NCI-H2171 (cell line): ENCODE data around the gene GIPC2.
"Not testable (repeated sequence)": the region's sequence is repeated elsewhere in the genome, so short reads cannot be mapped to it uniquely, and the experiment has no call there.

ENCODE experiments used
- DNase-seq: peaks from one replicate; lab custom pipeline; 2025; lab: John Stamatoyannopoulos, UW

The GIPC2 gene

DNA sequence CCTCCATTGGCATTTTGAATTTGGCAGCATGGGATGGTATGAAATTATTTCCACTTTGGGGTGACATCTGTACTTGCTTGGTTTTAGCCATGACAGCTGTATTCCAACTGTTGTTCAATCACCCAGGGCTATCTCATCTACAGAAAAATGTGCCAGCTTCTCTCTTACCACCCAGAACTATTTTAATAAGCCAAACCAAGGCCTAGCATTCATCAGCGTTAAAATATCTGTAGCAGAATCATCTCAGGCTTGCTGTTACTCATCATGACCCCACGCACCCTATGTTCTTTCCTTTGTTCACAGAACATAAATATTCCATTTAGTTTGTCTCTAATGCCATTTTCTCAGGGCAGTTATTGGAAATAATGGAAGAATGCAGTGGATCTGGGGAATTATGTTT lies 49.8 kb downstream of the GIPC2 start:
- DNase-seq: no peak

DNA sequence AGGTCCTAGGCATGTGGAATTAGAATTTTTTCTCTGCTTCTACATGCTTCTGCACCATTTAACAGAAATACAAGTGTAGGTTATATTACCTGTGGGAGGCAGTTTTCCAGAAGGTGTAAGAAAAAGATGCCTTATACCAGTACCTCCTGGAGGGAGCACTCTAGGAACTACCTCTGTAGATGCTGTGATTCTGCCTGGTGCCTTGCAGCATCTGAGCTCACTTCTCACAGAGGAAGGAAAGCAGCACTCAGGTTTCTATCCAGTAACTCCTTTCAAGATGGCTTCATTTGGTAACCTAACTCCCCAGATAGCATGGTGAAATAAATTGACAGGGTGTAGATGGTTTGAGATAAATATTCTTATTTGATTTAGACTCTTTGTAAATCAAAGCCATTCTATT lies 50.3 kb downstream of the GIPC2 start:
- no peak for DNase-seq

DNA sequence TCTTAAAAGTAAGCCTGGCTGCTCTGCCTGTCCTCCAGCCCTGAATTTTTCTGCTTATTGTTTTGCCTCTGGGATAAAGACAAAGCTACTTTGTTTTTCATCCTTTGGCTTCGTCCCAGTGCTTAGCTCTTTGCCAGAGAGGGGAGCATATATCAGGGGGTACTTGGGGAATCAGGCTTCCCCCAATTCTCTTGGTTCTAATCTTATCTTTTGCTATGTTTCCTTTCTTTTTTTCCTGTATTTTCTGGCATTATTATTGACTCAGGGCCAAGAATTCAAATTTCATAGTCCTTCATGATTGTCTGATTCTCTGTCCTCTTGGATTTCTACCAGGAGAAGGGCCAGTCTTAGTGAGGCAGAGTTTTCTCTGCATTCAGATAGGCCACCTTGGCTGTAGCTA lies 51.2 kb downstream of the GIPC2 start:
- DNase-seq: no peak

DNA sequence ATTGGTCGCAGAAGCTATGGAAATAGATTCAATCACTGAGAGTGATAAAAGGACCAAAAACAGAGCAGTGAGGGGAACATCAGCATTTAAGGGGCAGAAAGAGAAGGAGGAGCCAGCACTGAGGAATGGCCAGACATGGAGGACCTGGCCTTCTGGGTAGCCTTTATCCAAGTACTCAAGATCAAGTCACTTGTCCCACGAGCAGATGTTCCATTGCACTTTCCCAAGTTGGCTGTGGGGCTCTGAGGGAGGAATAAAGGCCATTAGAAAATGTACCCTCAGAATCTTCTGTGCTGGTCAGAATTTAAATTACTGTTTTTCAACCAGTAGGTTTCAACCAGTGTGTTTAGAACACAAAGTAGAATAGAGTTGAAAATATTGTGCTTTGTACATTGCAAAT lies 55.3 kb downstream of the GIPC2 start:
- DNase-seq: no peak

DNA sequence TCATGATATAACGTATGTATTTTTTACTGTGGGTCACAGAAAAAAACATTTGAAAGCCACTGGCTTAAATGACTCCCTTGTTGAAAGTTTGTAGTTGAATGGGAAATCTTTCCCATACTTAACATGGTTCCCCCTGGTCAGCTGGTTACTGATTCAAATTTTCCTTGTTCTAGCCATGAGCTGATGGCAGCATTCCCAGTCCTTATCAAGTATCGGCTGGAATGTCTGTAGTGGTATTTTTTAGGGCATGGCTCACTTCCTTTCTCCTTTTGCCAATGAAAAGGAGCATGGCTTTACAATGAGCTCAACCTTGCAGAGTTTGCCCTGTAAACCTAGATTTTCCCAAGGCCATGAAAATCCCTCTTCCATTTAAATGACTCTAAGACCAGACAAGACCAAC lies 55.7 kb downstream of the GIPC2 start:
- DNase-seq: no peak

DNA sequence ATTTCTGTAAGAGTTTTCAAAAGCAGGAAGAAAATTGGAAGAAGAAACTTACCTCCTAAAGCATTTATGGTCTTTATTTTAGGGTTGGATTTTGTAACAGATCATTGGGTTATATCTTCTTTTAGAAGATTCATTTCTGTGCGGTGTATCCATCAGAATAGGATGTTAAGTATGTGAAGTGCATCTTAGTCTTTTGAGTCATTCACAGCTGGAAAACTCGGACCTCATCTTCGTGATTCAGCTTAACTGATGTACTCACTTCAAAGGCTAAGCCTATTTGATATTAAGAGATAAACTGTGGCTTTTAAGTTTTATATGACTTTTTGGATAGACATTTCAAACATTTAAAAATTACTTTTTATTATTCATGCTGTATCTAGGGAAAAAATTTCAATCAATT lies 56.3 kb downstream of the GIPC2 start:
- no peak for DNase-seq

DNA sequence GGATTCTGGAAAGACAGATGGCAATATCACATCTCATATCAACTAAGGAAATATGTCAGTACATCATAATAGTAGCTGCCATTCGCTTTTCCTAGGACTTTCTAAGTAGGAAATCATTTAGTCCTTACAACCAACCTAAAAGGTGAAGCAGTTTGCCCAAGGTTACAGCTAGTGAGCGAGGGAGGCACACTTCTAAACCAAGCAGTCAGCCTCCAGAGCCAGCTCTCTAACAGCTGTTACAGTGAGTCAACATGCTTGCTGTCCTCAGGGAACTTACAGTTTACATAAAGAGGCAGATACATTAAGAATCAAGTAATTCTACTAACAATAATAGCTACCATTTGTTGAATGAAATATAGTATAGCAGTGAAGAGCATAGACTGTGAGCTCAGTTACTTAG lies 57.1 kb downstream of the GIPC2 start:
- DNase-seq: no peak

DNA sequence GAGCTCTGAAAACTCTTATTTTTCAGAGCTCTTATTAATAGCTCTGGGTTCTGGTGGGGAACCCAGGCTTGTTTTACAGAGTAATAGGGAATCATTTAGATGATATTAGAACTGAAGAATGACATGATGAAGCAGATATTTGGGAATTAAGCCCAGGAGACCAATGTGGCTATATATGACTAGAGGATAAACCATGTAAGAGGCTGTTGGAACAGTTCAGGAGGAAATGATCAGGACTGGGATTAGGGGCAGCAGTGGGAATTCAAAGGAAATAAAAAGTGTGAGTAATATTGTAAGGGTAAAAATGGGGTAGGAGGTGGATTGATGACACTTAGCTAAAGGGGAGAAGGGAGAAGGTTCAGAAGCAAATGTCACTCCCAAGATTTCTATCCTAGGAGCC lies 58.6 kb downstream of the GIPC2 start:
- no peak for DNase-seq

DNA sequence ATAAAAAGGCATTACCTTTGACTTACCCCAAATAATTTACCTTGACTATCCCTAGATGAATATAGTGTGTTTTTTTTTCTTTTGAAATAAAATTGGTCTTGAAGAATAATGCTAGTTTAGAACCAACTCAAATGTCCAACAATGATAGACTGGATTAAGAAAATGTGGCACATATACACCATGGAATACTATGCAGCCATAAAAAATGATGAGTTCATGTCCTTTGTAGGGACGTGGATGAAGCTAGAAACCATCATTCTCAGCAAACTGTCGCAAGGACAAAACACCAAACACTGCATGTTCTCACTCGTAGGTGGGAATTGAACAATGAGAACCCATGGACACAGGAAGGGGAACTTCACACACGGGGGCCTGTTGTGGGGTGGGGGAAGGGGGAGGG lies 63.9 kb downstream of the GIPC2 start:
- not testable (repeated sequence) for DNase-seq

DNA sequence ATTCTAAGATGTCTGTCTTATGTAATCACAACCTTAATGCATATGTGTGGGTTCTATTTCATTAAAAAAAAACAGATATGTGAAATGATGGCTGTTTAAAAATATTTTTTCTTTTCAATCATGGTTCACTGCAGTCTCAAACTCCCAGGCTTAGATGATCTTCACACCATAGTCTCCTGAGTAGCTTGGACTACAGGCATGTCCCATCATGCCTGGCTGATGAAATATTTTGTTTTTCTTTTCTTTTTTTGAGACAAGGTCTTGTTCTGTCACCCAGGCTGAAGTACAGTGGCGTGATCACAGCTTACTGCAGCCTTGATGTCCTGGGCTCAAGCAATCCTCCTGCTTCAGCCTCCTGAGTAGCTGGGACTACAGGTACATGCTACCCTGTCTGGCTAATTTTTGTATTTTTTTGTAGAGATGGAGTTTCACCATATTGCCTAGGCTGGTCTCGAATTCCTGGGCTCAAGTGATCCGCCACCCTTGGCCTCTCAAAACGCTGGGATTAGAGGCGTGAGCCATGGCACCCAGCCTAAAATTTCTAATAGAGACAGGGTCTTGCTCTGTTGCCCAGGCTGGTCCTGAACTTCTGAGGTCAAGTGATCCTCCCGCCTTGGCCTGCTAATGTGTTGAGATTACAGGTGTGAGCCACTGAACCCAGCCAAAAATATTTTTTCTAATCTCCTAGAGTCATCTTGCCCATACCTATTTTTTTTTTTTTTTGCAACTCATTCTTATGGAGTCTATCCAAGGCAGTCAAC lies 67.6 kb downstream of the GIPC2 start:
- DNase-seq: no peak

DNA sequence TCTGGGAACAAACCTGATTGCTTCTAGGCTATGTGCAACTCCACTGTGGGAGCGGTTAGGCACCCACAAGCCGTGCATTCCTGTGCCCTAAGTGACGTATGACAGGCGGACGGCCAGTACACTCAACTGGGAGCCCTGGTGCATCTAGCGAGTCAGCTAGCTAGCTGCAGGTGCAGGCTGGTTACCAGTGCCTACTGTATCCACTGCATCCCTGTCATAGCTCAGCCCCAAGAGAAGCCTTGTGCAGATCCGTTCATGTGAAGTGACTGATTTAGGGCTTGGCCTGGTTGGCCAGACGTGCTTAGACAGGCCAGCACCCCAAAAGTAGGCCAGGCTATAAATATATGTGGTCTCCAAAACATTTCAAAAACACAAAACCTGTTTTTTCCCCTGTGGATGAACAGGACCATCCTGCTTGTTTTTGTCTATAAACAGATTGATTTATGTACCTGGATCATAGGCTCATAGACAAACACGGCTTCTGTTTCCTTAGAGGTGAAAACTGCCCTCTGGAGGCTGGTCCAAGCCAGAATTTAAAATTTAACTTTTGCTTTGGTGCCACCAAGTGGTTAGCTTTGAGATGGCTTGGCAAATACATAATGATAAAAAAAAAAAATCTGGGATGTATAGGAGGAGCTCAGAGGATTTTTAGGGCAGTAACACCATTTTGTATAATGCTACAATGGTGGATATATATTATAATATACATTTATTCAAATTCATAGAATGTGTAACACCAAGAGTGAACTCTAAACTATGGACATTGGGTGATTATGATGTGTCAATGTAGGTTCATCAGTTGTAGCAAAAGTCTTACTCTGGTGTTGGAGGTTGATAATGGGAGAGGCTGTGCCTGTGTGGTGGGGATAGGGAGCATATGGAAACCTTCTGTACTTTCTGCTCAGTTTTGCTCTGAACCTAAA lies 68.5 kb downstream of the GIPC2 start:
- DNase-seq: peak; percentile 69

DNA sequence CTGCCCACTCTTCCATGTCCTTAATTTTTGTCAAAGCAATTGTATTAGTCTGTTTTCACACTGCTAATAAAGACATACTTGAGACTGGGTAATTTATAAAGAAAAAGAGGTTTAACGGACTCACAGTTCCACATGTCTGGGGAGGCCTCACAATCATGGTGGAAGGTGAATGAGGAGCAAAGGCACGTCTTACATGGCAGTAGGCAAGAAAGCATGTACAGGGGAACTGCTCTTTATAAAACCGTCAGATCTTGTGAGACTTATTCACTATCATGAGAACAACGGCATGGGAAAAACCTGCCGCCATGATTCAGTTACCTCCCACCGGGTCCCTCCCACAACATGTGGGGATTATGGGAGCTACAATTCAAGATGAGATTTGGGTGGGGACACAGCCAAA lies 74.7 kb downstream of the GIPC2 start:
- DNase-seq: not testable (repeated sequence)

DNA sequence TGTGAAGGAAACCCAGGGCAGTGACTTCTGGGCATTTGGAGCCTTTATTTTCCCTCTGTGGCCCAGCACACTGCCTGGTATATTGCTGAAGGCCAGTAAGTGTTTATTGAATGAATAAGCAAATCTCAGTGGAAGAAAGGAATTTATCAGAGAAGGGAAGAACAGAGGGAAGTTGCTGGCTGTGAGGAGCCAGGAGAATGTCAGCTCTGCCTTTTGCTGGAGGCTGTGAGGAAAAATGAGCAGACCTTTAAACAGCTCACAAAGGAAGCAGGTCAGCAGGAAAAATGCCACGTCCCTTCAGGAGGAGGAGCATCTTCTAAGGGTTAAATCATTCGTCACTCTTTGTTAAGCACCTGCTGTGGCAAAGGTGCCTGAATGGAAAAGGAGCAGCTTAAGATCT lies 75.9 kb downstream of the GIPC2 start:
- DNase-seq: no peak

DNA sequence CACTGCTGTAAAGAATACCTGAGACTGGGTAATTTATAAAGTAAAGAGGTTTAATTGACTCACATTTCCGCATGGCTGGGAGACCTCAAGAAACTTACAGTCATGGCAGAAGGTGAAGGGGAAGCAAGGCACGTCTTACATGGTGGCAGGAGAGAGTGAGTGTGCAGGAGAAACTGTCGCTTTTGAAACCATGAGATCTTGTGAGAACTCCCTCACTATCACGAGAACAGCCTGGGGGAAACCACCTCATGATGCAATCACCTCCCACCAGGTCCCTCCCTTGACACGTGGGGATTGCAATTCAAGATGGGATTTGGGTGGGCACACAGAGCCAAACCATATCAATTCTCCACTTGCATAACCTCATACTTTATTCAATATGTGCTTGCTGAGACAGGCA lies 76.6 kb downstream of the GIPC2 start:
- DNase-seq: no peak

DNA sequence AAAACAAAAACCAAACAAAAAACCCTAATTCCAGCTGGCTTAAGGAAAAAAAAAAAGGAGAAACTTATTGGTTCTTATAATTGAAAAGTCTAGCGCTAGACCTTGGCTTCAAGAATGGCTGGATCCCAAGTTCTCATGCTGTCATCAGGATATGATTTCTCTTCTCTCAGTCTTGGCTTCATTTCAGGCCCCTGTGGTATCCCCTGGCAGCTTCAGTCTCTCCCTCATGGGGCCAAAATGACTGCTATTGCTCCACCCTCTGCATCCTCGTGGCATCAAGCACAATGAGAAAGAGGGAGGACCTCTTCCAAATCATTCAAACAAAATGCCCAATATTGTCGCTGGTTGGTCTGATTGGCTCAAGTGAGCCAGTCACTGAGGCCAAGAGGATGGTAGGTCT lies 80.7 kb downstream of the GIPC2 start:
- DNase-seq: no peak

DNA sequence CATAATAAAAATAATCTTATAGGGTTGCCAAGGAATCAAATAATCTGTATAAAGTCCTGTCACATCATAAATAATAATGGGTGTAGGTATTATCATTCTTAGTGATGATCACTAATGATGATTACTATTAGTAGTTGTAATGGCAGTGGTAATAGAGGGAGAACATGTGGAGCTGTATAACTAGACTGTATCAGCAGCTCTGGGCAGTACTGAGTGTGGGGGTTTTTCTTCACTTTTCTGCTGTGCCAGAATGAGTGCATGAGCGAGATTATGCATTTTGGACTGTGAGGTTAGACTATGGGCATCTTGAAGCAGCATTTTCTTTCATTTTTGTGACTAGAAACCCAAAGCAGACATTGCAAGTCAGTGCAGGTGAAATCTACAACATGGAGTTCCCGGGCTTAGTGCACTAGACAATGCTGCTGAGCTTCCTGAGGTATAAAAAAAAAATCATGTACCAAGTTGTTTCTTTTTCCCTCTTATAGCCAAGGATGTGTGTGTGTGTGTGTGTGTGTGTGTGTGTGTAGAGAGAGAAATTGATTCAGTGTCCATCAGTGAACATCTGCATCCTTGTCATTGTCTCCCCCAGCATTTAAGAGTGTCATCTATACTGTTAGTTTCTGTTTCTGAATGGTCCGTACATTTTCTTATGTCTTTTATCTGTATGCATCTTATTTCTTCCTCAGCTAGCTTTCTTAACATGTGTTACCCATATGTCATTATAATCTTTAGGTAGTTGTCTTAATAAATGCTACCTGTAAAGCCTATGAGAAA lies 86.6 kb downstream of the GIPC2 start:
- DNase-seq: no peak

DNA sequence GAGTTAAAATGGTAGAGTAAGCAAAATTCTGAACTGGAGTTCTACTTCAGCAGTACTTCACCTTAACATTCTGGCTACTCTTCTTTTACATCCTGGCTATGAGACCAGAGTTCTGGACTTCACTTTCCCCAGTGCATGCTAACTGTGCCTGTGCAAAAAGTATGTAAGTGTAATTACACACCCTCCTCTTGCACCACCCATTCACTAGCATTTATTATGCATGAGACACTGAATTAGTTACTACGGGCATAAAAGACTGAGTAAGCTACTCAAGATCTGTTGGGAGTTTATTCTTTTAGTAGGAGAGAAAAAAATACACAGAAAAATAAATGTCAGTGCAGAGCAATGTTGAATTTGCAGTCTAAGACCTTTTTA lies 87.2 kb downstream of the GIPC2 start:
- no peak for DNase-seq

DNA sequence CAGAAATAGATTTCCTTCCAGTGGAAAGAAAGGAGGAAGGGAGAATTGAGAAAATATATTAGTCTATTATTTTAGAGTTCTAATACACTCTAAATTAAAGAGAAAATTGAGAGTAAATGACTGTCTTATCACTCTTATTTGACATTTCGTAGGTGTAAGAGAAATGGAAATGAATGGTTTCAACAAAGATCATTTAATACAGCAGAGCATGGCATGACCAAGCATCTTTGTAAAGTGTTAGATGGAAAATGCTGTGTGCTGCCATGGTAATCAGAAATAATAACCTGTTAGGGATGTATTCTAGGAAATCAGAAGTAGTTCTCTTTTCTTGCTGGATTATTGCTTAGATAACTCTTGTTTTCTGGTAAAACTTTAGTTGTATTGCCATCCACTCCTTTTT lies 90.9 kb downstream of the GIPC2 start:
- DNase-seq: no peak

DNA sequence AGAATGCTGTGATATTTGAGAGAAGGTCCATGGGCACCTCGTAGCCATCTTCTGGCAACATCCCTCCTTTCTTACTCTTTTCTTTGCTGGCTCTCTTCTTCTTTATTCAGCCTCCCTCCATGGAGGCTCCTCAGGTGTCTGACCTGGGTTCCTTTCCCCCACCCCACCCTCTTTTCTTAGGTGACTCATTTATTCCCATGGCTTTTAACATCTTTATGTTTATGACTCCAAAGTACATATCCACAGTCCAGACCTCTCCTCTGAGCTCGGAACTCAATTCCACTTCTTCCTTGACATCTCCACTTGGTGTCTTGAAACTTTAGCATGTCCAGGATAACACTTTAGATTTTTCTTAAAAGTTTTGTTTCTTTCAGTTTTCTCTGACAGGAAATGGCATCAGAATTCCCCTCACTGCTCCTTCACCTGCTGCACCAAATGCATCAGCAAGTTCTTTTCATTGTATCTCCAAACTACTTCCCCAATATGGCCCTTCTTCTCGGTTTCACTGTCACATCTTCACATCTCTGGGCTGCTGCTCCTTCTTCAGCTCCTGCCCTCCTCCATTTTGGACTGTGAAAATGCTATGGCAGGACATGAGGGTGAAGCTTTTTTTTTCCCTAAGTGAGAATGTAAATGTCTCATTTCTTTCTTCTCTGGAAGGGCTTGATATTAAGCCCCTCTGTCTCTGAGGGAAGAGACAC lies 95.9 kb downstream of the GIPC2 start:
- DNase-seq: no peak

DNA sequence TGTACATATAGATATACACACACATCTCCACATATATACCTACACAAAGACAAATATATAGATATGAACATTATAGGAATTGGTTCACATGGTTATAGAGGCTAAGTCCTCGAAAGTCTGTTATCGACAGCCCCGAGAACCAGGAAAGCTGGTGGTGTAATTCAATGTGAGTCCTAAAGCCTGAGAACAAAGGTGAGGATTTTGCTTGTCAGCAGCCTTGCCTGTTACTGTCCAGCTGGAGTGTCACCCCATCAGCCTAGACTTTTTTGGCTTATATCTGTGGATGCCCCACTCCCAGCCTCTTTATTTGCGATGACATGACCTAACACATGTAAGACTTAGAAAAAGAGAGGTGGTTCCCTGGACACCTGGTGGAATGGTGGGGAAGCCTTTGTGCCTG lies 97.0 kb downstream of the GIPC2 start:
- DNase-seq: no peak

DNA sequence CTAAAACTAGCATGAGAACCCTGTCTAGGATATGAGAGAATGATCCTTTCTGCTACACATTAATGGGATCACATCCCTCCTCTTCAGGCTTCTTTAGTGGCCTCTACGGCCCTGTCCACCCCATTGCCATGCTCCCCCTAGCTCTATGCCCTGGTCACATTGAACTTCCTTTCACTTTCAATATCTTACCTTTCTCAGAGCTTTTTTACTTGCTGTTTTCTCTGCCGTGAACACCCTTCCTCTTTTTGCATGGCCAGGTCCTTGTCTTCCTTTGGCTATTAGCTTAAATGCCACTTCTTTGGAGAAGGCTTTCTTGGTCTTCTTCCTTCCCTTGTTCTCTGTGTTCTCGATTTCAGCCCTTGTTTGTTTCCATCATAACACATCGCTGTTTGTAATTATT lies 97.4 kb downstream of the GIPC2 start:
- no peak for DNase-seq

DNA sequence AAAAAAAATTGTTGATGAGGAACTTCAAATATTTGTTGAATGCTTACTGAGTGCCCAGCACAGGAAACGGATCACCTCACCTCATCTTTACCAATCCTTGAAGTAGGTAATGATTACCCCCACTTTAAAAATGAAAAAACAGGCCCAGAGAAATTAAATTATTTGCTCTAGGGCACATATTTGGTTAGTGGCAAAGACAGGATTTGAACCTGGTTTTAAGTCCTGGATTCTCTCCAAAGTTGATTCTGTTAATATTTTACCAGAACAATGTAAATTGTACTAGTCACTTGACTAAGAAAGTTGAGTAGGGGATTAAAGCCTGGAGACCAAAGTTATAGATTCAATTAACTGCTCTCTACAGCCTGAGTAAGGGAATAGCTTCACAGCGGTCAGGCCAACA lies 97.9 kb downstream of the GIPC2 start:
- no peak for DNase-seq
